OCI-LY7 (cell line): ENCODE measurements around the gene SLMAP.

Source experiments
- CTCF ChIP-seq: fragments of 200-600 bp; sonication (generic); conservative IDR thresholded peaks from 2 replicates; pipeline ENCODE4 v1.5.1; 2014; ENCODE audit warnings: mild to moderate bottlenecking, antibody characterized with exemption, low read length, moderate library complexity, mixed read lengths
- EZH2phosphoT487 ChIP-seq: fragments of 200-600 bp; sonication (generic); IDR thresholded peaks from 2 replicates; pipeline ENCODE4 v1.6.1; 2018; ENCODE audit warnings: low read depth, borderline replicate concordance, mild to moderate bottlenecking, mixed run types, antibody characterized with exemption, low read length, moderate library complexity, mixed read lengths

- TF ChIP-seq CTCF (no peak), EZH2phosphoT487 (no peak)
Observed at GRCh38 chr3:57838627-57839026, 82.5 kb downstream of the SLMAP start.
